Suprapubic skin (tissue), 3 donors: ENCODE data around the gene DHX34.

ENCODE experiments used
- EP300 ChIP-seq: sonication (generic); formaldehyde crosslinking; IDR thresholded peaks from one replicate; pipeline ENCODE4 v1.6.1; 2017; ENCODE audit warnings: antibody characterized with exemption
- POLR2A ChIP-seq, 2 donors: fragments of 450-650 bp; IDR thresholded peaks; one replicate each; pipeline ENCODE4 v1.6.1; 2017; ENCODE audit warnings: antibody characterized with exemption in 2 of 2, mild to moderate bottlenecking in 2 of 2, moderate library complexity in 2 of 2
- TF ChIP-seq, protein P1 (sequence below), 2 donors: fragments of 200-600 bp in 1 of 2; fragments of 450-650 bp in 1 of 2; sonication (generic) in 1 of 2; IDR thresholded peaks; one replicate each; pipeline ENCODE4 v1.5.1; 2016 to 2019; ENCODE audit warnings: antibody characterized with exemption in 2 of 2, mild to moderate bottlenecking in 1 of 2, moderate library complexity in 1 of 2

DNA sequence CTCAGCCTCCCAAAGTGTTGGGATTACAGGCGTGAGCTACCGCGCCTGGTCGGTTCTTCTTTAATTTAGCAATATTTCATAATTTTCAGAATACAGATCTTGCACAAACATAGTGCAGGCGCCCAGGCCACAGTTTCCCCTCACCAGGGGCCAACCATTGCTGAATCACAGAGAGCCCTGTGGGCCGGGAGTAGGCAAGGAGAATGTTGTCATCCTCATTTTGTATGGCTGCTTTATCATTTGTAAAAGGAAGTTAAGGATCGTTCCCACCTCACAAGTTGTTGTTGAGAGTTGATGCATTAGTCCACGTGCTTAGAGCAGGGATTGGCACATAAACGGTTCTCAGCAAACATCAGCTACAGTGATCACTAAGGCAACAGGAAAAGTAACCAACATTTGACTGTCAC lies 40.0 kb downstream of the DHX34 start:
- TF ChIP-seq, protein P1, sequence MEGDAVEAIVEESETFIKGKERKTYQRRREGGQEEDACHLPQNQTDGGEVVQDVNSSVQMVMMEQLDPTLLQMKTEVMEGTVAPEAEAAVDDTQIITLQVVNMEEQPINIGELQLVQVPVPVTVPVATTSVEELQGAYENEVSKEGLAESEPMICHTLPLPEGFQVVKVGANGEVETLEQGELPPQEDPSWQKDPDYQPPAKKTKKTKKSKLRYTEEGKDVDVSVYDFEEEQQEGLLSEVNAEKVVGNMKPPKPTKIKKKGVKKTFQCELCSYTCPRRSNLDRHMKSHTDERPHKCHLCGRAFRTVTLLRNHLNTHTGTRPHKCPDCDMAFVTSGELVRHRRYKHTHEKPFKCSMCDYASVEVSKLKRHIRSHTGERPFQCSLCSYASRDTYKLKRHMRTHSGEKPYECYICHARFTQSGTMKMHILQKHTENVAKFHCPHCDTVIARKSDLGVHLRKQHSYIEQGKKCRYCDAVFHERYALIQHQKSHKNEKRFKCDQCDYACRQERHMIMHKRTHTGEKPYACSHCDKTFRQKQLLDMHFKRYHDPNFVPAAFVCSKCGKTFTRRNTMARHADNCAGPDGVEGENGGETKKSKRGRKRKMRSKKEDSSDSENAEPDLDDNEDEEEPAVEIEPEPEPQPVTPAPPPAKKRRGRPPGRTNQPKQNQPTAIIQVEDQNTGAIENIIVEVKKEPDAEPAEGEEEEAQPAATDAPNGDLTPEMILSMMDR (IDR thresholded peaks at IDR 0.05), result no peak
- no peak for TF ChIP-seq POLR2A (IDR thresholded peaks at IDR 0.05)
- TF ChIP-seq EP300, result no peak
